ENCODE results near the gene RGS8.
A peak's percentile ranks its signal among the peaks of the same experiment; 100 is the strongest.

Gene RGS8

DNA sequence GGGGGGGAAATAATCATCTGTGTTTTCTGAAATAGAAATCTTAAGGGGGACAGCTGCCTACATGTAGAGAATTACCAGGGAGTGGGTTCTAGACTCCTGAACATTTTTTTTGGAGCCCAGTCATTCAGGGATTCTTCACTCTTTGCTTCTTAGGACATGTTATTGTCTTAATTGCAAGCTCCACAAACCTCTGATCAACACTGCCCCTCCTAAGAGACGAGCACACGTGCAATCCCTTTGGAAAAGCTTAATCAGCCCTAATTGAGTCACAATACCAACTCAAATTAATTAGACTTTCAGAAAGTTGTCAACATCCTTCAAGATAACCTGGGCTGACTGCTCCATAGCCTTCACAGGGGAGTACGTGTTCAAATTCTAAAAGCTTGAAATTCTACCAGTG lies 21.4 kb downstream of the RGS8 start:
- 89% methylated on average over 3 of the region's 3 CpGs for WGBS
- no peak overlapping the region for H2BK5ac ChIP-seq (ENCODE audit: low read depth, low read length, poor library complexity, severe bottlenecking)
- no peaks in the 10 kb centered on the region for H3K79me1 ChIP-seq (replicated peaks; ENCODE audit: low read length, poor library complexity, severe bottlenecking)
- no peak overlapping the region for H2AFZ ChIP-seq (ENCODE audit: low read depth, low read length)
- H2AK5ac ChIP-seq (ENCODE audit: low read length, severe bottlenecking), result no peak overlapping the region
- H4K8ac ChIP-seq (ENCODE audit: low read length), result no peak overlapping the region
- H3K27me3 ChIP-seq (ENCODE audit: control insufficient read depth in 1 of 2, insufficient read depth in 1 of 2, low read length in 2 of 2), result peaks cover 0 to 35% of the 10 kb centered on the region in 2 experiments
- no peak overlapping the region for H2BK12ac ChIP-seq (ENCODE audit: low read length in 2 of 2)
- DNase-seq, result no peak
- H3K14ac ChIP-seq (ENCODE audit: low read length in 2 of 2), result no peak overlapping the region
- H3K4ac ChIP-seq (ENCODE audit: low read depth in 1 of 2, low read length in 2 of 2), result no peak overlapping the region
- H2BK15ac ChIP-seq (ENCODE audit: low read depth, poor library complexity, severe bottlenecking), result no peak overlapping the region
- H3K4me2 ChIP-seq (ENCODE audit: low read length, poor library complexity, severe bottlenecking), result no peak overlapping the region
- H3K9me3 ChIP-seq (ENCODE audit: control insufficient read depth, low read length), result no peaks in the 10 kb centered on the region
- H3K36me3 ChIP-seq (ENCODE audit: control insufficient read depth in 1 of 2, insufficient read depth in 2 of 2, low read depth in 1 of 2, low read length in 2 of 2), result no peaks in the 10 kb centered on the region
- no peak overlapping the region for H3K18ac ChIP-seq (ENCODE audit: low read depth in 1 of 2, low read length in 2 of 2)
- no peak overlapping the region for H3K9ac ChIP-seq (ENCODE audit: low read length)
- H3K23ac ChIP-seq (ENCODE audit: low read length in 2 of 2), result no peak overlapping the region
- no peak overlapping the region for H4K91ac ChIP-seq (ENCODE audit: low read length)
- H3K4me1 ChIP-seq (ENCODE audit: control insufficient read depth, insufficient read depth, low read depth, low read length), result no peaks in the 10 kb centered on the region
- no peak overlapping the region for H2BK120ac ChIP-seq (ENCODE audit: low read depth, low read length)
- no peak overlapping the region for H3K4me3 ChIP-seq (ENCODE audit: insufficient read depth in 1 of 2, low read depth in 1 of 2, low read length in 2 of 2)
- no peak overlapping the region for H3K27ac ChIP-seq (ENCODE audit: low read length, poor library complexity, severe bottlenecking)

DNA sequence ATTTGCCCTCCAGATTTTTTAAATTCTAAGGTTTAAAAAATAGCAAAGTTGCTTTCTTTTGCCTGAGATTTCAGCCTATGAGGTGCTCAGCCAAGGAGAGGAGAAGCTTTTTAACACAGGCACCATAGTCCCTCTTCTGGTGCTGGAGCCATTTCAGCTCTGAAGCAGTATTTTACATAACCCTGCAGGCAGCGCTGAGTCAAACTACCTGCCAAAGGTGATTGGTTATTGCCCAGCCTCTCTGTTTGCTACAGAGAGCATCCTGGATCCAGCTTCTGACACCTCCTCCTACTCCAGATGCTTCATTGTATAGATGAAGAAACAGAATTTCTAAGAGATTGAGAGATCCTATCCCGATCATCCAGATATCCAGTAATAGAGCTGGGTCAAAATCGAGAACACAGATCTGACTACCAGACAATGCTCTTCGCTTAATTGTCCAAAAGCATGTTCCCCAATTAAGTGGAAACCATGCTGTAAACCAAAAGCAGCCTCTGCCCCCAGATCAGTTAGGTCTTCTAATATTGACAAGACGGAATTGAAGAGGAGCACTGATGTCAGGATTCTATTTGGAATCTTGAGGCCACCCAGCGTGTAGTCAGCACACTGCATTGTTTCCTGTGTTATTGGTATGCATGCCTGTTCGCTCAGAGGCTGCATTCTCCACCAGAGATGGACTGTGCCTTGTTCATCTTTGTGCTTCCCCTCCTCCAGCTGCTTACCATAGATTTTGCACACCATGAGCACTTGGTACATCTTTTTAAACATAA lies 22.1 kb downstream of the RGS8 start:
- H3K79me1 ChIP-seq (replicated peaks; ENCODE audit: low read length, poor library complexity, severe bottlenecking), result no peaks in the 10 kb centered on the region
- no peak overlapping the region for H3K4me3 ChIP-seq (ENCODE audit: insufficient read depth in 1 of 2, low read depth in 1 of 2, low read length in 2 of 2)
- H2BK12ac ChIP-seq (ENCODE audit: low read length in 2 of 2), result no peak overlapping the region
- H3K36me3 ChIP-seq (ENCODE audit: control insufficient read depth in 1 of 2, insufficient read depth in 2 of 2, low read depth in 1 of 2, low read length in 2 of 2), result no peaks in the 10 kb centered on the region
- no peaks in the 10 kb centered on the region for H3K4me1 ChIP-seq (ENCODE audit: control insufficient read depth, insufficient read depth, low read depth, low read length)
- no peak overlapping the region for H3K27ac ChIP-seq (ENCODE audit: low read length, poor library complexity, severe bottlenecking)
- H3K27me3 ChIP-seq (ENCODE audit: control insufficient read depth in 1 of 2, insufficient read depth in 1 of 2, low read length in 2 of 2), result peaks cover 0 to 41% of the 10 kb centered on the region in 2 experiments
- no peak overlapping the region for H2AFZ ChIP-seq (ENCODE audit: low read depth, low read length)
- no peak overlapping the region for H2BK5ac ChIP-seq (ENCODE audit: low read depth, low read length, poor library complexity, severe bottlenecking)
- H3K14ac ChIP-seq (ENCODE audit: low read length in 2 of 2), result no peak overlapping the region
- H3K23ac ChIP-seq (ENCODE audit: low read length in 2 of 2), result no peak overlapping the region
- no peak overlapping the region for H3K4ac ChIP-seq (ENCODE audit: low read depth in 1 of 2, low read length in 2 of 2)
- no peak overlapping the region for H2BK120ac ChIP-seq (ENCODE audit: low read depth, low read length)
- peak; percentile 10 for DNase-seq
- H3K4me2 ChIP-seq (ENCODE audit: low read length, poor library complexity, severe bottlenecking), result no peak overlapping the region
- 63% methylated on average over 6 of the region's 7 CpGs for WGBS
- H3K9ac ChIP-seq (ENCODE audit: low read length), result no peak overlapping the region
- no peak overlapping the region for H2BK15ac ChIP-seq (ENCODE audit: low read depth, poor library complexity, severe bottlenecking)
- H4K8ac ChIP-seq (ENCODE audit: low read length), result no peak overlapping the region
- H2AK5ac ChIP-seq (ENCODE audit: low read length, severe bottlenecking), result no peak overlapping the region
- H4K91ac ChIP-seq (ENCODE audit: low read length), result no peak overlapping the region
- H3K18ac ChIP-seq (ENCODE audit: low read depth in 1 of 2, low read length in 2 of 2), result no peak overlapping the region
- H3K9me3 ChIP-seq (ENCODE audit: control insufficient read depth, low read length), result no peaks in the 10 kb centered on the region

DNA sequence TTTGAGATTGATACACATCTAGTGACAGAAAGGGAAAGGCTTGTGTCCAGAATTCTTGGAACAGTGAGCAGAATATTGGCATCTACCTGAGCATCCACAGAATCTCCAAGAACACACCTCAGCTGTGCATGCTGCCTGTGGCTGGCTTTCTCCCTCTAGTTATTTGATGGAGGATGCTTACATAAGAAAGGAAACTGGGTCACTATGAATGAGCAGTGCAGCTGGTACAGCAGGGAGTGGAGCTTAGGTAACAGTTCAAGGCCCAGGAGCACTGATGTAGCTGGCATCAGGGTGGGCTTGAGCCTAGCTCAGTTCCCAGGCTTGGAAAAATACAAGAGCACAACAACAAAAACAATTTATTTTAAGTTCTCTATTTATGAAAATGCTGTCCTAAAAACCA lies 26.3 kb downstream of the RGS8 start:
- H3K14ac ChIP-seq (ENCODE audit: low read length in 2 of 2), result no peak overlapping the region
- H2BK5ac ChIP-seq (ENCODE audit: low read depth, low read length, poor library complexity, severe bottlenecking), result no peak overlapping the region
- H3K9me3 ChIP-seq (ENCODE audit: control insufficient read depth, low read length), result no peaks in the 10 kb centered on the region
- H3K79me1 ChIP-seq (replicated peaks; ENCODE audit: low read length, poor library complexity, severe bottlenecking), result no peaks in the 10 kb centered on the region
- no peak overlapping the region for H2BK15ac ChIP-seq (ENCODE audit: low read depth, poor library complexity, severe bottlenecking)
- H3K36me3 ChIP-seq (ENCODE audit: control insufficient read depth in 1 of 2, insufficient read depth in 2 of 2, low read depth in 1 of 2, low read length in 2 of 2), result no peaks in the 10 kb centered on the region
- no peak overlapping the region for H3K18ac ChIP-seq (ENCODE audit: low read depth in 1 of 2, low read length in 2 of 2)
- H2AFZ ChIP-seq (ENCODE audit: low read depth, low read length), result no peak overlapping the region
- no peak overlapping the region for H3K4me2 ChIP-seq (ENCODE audit: low read length, poor library complexity, severe bottlenecking)
- no peak overlapping the region for H3K23ac ChIP-seq (ENCODE audit: low read length in 2 of 2)
- no peaks in the 10 kb centered on the region for H3K4me1 ChIP-seq (ENCODE audit: control insufficient read depth, insufficient read depth, low read depth, low read length)
- H4K91ac ChIP-seq (ENCODE audit: low read length), result no peak overlapping the region
- no peak overlapping the region for H3K27ac ChIP-seq (ENCODE audit: low read length, poor library complexity, severe bottlenecking)
- no peak for DNase-seq
- no peak overlapping the region for H2AK5ac ChIP-seq (ENCODE audit: low read length, severe bottlenecking)
- H4K8ac ChIP-seq (ENCODE audit: low read length), result no peak overlapping the region
- H2BK120ac ChIP-seq (ENCODE audit: low read depth, low read length), result no peak overlapping the region
- no peak overlapping the region for H3K4ac ChIP-seq (ENCODE audit: low read depth in 1 of 2, low read length in 2 of 2)
- H3K27me3 ChIP-seq (ENCODE audit: control insufficient read depth in 1 of 2, insufficient read depth in 1 of 2, low read length in 2 of 2), result peaks cover 0 to 43% of the 10 kb centered on the region in 2 experiments
- no peak overlapping the region for H3K9ac ChIP-seq (ENCODE audit: low read length)
- H2BK12ac ChIP-seq (ENCODE audit: low read length in 2 of 2), result no peak overlapping the region
- H3K4me3 ChIP-seq (ENCODE audit: insufficient read depth in 1 of 2, low read depth in 1 of 2, low read length in 2 of 2), result no peak overlapping the region

DNA sequence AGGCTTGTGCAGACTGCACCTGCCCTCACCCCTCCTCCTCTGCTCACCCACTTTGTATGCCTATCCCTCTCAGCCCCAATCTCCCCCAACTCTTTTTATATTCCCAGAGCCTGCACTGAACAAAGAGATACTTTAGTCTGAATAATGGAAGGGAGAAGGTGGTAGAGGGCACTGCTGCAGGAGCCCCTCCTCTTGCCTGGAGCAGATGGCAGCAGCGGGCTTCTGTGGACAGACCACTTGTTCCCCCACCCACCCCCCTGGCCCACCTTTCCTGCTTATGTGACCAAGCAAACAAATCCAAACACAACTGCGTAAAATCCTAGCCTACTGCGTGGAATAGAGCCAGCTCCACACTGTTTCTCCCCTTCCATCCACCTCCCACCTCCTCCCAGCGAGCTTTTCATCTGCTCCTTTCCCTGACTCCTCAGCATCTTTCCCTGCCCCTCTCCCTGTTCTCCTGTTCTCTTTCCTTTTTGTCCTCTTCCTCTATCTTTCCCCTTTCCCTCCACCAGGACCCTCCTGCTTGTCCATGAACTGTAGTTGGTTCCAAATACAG lies 27.5 kb downstream of the RGS8 start:
- Histone ChIP-seq H2AFZ (ENCODE audit: low read depth, low read length) (no peak overlapping the region), H3K9me3 (ENCODE audit: control insufficient read depth, low read length) (no peaks in the 10 kb centered on the region), H2AK5ac (ENCODE audit: low read length, severe bottlenecking) (no peak overlapping the region), H3K27me3 (ENCODE audit: control insufficient read depth in 1 of 2, insufficient read depth in 1 of 2, low read length in 2 of 2) (peaks cover 0 to 31% of the 10 kb centered on the region in 2 experiments), H2BK15ac (ENCODE audit: low read depth, poor library complexity, severe bottlenecking) (no peak overlapping the region), H3K79me1 (replicated peaks; ENCODE audit: low read length, poor library complexity, severe bottlenecking) (no peaks in the 10 kb centered on the region), H3K27ac (ENCODE audit: low read length, poor library complexity, severe bottlenecking) (no peak overlapping the region), H3K4ac (ENCODE audit: low read depth in 1 of 2, low read length in 2 of 2) (no peak overlapping the region), H3K36me3 (ENCODE audit: control insufficient read depth in 1 of 2, insufficient read depth in 2 of 2, low read depth in 1 of 2, low read length in 2 of 2) (no peaks in the 10 kb centered on the region), H3K9ac (ENCODE audit: low read length) (no peak overlapping the region), H2BK5ac (ENCODE audit: low read depth, low read length, poor library complexity, severe bottlenecking) (no peak overlapping the region), H3K14ac (ENCODE audit: low read length in 2 of 2) (no peak overlapping the region), H3K18ac (ENCODE audit: low read depth in 1 of 2, low read length in 2 of 2) (no peak overlapping the region), H2BK12ac (ENCODE audit: low read length in 2 of 2) (no peak overlapping the region), H4K91ac (ENCODE audit: low read length) (no peak overlapping the region), H4K8ac (ENCODE audit: low read length) (no peak overlapping the region), H3K4me3 (ENCODE audit: insufficient read depth in 1 of 2, low read depth in 1 of 2, low read length in 2 of 2) (no peak overlapping the region), H3K4me2 (ENCODE audit: low read length, poor library complexity, severe bottlenecking) (no peak overlapping the region), H2BK120ac (ENCODE audit: low read depth, low read length) (no peak overlapping the region), H3K4me1 (ENCODE audit: control insufficient read depth, insufficient read depth, low read depth, low read length) (no peaks in the 10 kb centered on the region), H3K23ac (ENCODE audit: low read length in 2 of 2) (no peak overlapping the region)
- WGBS, result 82% methylated on average over 4 of the region's 4 CpGs
- DNase-seq, result no peak

Measured in mesenchymal stem cell (in vitro differentiated cells and primary cell).